GM10847 (cell line): ENCODE measurements around the gene LDAH.

Experiments
- POLR2A ChIP-seq: IDR thresholded peaks from 2 replicates; pipeline ENCODE4 v1.6.1; 2011; ENCODE audit not compliant: insufficient read length; ENCODE audit errors: extremely low read depth

LDAH gene

GRCh38 chr2:20660506-20661420 is 162.1 kb downstream of the LDAH start:
- no peak for TF ChIP-seq POLR2A

- TF ChIP-seq POLR2A = no peak
Observed at GRCh38 chr2:20657522-20658235, 165.2 kb downstream of the LDAH start.

- no peak for TF ChIP-seq POLR2A
Observed at GRCh38 chr2:20656561-20656960, 166.3 kb downstream of the LDAH start.

GRCh38 chr2:20654535-20654813 is 168.4 kb downstream of the LDAH start:
- no peak for TF ChIP-seq POLR2A

- TF ChIP-seq POLR2A = no peak
Observed at GRCh38 chr2:20653695-20654534, 169.0 kb downstream of the LDAH start.

GRCh38 chr2:20652673-20653575 is 170.0 kb downstream of the LDAH start:
- TF ChIP-seq POLR2A = no peak

GRCh38 chr2:20652141-20652540 is 170.8 kb downstream of the LDAH start:
- no peak for TF ChIP-seq POLR2A

- TF ChIP-seq POLR2A = no peak
Observed at GRCh38 chr2:20651731-20652099, 171.2 kb downstream of the LDAH start.

- TF ChIP-seq POLR2A = peak; percentile 65
Observed at GRCh38 chr2:20650877-20651730, 171.8 kb downstream of the LDAH start, which contains the start of gene HS1BP3. TSS of gene HS1BP3 (minus strand) at chr2:20651098. CDS start at chr2:20651063, 35 bp downstream.

GRCh38 chr2:20650393-20650876 is 172.5 kb downstream of the LDAH start:
- TF ChIP-seq POLR2A = no peak

- no peak for TF ChIP-seq POLR2A
Observed at GRCh38 chr2:20649976-20650375, 172.9 kb downstream of the LDAH start.

- TF ChIP-seq POLR2A = no peak
Observed at GRCh38 chr2:20649576-20649975, 173.3 kb downstream of the LDAH start.

GRCh38 chr2:20648831-20649230 is 174.1 kb downstream of the LDAH start:
- TF ChIP-seq POLR2A = no peak

- no peak for TF ChIP-seq POLR2A
Observed at GRCh38 chr2:20648206-20648605, 174.7 kb downstream of the LDAH start.

- TF ChIP-seq POLR2A = no peak
Observed at GRCh38 chr2:20647738-20648137, 175.2 kb downstream of the LDAH start.
